Frontal cortex (tissue), 4 donors: ENCODE measurements around the gene CCDC149. TPM values are rescaled to one million over a fixed set of nuclear protein-coding genes. Genes with fewer than 3 reads are reported as not detected.

Source experiments
- DNase-seq, 2 donors: peaks; one replicate each; pipeline ENCODE4 v3.0.0; 2012; ENCODE audit warnings: low spot score in 2 of 2
- FAIRE-seq: peaks from 2 replicates; lab custom pipeline; 2012; peaks lifted over from hg19 to GRCh38; lab: Jason Lieb, UNC
- total RNA-seq: library from RNA; depleted of rRNA; stranded (reverse); fragments of >200 nt; gene quantifications from one replicate; pipeline ENCODE4 v1.2.3, GENCODE V29; 2014
- donor health status: control.
- donor health status: control.
- donor health status: control.

CCDC149 gene
- total RNA-seq, 1 donor from 2014 or later: 16.3 TPM

GRCh38 chr4:24885342-24885741 lies 27.5 kb downstream of the CCDC149 start:
- FAIRE-seq: no peak

GRCh38 chr4:24884902-24885301 lies 27.9 kb downstream of the CCDC149 start:
- DNase-seq (no peak), FAIRE-seq (no peak)

More at GRCh38 chr4:24885342-24885741, 27.5 kb downstream of the CCDC149 start:
- peak in 1 of 2 donors; percentile 35 for DNase-seq

DNA sequence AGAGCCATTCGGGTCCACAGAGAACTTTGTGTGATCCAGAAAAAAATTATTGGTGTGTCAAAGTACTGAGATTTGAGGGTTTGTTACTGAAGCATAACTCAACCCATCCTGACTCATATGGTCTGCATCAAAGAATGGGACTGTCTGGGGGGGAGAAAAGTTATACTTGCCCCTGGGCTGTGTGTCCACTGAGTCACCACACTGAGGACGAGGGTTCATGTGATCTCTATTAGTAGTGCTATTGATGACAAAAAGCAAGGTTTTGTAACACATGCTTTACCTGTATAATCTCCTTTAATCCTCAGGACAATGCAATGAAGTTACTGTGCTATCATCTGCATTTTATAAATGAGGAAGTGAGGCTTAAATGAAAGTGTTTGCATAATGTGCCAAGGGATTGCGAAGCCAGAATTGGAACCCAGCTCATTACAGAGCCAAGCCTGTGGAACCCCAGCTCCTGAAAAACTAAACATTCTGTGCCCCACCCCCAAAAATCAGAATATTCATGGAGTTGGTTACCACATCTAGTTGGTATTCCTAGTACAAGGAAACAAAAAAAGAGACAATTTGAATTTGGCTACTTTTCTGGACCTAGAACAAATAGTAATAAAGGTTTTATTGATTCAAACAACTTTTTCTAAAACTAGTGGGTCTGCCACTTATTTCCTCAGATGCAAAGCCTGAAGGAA lies 31.2 kb downstream of the CCDC149 start:
- DNase-seq: no peak
- no peak for FAIRE-seq

GRCh38 chr4:24880186-24880585 lies 32.7 kb downstream of the CCDC149 start:
- DNase-seq: no peak
- FAIRE-seq: no peak

DNA sequence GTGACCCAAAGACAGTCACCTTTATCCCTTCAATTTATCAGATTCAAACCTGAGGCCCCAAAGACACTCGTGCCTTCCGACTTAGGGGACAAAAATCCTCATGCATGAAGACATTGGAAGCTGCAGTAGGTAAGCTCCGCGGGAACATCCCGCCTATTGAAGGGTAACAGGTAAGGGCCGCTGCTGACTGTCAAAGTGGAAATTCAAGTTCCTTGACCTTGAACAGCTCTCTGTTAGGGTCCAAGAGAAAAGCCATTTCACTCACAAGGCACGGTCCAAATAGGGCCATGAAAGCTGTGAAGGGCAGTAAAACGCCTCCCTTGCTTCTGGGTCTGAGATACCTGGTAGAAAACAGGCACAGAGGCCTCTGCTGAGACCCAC lies 34.2 kb downstream of the CCDC149 start:
- no peak for FAIRE-seq
- DNase-seq: no peak

GRCh38 chr4:24877868-24878635 lies 34.8 kb downstream of the CCDC149 start:
- FAIRE-seq: no peak

DNA sequence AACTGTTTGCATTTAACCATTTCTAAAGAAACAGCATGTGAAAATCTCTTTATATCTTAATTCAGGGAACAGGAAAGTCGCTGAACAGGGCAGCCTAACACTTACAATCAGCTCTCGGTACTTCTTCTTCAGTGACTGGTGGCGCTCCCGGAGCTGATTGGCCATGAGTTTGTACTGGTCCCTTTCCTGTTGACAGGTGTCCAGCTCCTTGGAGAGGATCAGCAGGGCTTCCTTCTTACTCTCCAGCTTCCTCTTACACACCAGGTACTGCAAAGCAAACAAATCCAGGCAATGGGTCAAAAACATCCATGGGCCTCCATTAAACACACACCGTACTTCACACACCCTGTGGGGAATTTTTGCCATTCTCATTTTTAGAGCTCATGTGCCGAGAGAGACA lies 36.4 kb downstream of the CCDC149 start:
- no peak for FAIRE-seq
- no peak for DNase-seq

More at GRCh38 chr4:24877868-24878635, 34.8 kb downstream of the CCDC149 start:
- DNase-seq: no peak

- DNase-seq (no peak), FAIRE-seq (no peak)
Observed at GRCh38 chr4:24872720-24873119, 40.1 kb downstream of the CCDC149 start.

DNA sequence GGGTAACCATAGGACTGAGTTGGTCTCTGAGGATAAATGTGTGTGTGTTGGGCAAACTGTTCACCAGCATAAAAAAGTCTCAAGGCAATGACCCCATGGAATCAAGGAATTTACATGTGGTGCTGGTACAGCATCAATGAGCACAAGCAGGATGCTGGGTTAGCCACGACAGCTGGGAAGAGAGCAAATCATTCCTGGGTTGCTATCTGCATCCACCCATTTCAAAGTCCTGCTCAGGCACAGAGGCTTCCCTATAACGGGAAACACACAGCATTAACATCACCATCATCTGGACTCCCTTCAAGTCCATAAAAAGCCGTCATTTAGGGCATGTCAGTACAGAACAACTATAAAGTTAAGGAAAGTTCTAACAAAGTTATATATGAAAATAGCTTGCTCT lies 41.6 kb downstream of the CCDC149 start:
- no peak for DNase-seq
- FAIRE-seq: no peak

GRCh38 chr4:24867766-24868296 lies 45.0 kb downstream of the CCDC149 start:
- DNase-seq (no peak), FAIRE-seq (no peak)

- DNase-seq (no peak), FAIRE-seq (no peak)
Observed at GRCh38 chr4:24867251-24867650, 45.6 kb downstream of the CCDC149 start.

- FAIRE-seq: no peak
- DNase-seq: no peak
Observed at GRCh38 chr4:24865401-24865800, 47.4 kb downstream of the CCDC149 start.

GRCh38 chr4:24863799-24864198 lies 49.0 kb downstream of the CCDC149 start:
- no peak for DNase-seq
- FAIRE-seq: no peak

- no peak for DNase-seq
- FAIRE-seq: no peak
Observed at GRCh38 chr4:24862073-24862751, 50.6 kb downstream of the CCDC149 start.

DNA sequence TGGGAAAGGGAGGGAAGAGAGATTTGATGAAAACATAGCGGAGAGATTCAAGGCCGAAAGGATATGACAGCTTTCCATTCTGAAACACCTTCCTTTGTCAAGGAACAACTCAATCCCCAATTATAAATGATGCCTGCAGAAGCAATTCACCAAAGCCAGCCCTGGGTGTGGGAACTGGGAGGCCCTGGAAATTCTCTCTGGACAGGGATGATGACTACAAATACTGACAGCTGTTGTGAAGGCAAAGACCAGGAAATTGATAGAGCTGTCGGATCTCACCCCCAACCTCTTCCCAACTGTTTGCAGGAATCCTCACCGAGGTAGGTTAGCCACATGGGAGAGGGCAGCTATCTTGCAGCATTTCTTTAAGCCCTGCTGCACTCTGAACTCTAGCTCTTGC lies 54.3 kb downstream of the CCDC149 start:
- DNase-seq: no peak
- FAIRE-seq: no peak

GRCh38 chr4:24858026-24858425 lies 54.8 kb downstream of the CCDC149 start:
- FAIRE-seq (no peak), DNase-seq (peak in 1 of 2 donors; percentile 36)

- no peak for FAIRE-seq
- DNase-seq: no peak
Observed at GRCh38 chr4:24856586-24856985, 56.3 kb downstream of the CCDC149 start.

DNA sequence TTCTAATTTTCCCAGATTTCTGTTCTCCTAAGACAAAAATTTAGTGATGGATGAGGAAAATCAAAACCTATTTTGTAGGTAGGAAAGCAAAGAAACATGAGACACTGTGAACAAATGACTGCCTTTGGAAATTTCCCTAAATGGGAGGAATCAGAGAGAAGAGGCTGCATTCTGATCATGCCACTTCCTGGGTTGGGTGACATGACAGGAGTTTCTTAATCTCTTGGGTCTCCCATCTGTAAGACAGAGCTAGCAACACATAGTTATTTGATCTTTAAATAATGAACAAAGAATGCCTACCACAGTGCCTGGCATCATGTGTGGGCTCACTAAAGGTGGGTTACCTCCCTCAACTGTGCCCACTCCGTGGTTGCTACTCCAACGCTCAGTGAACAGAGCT lies 57.1 kb downstream of the CCDC149 start:
- FAIRE-seq (no peak), DNase-seq (no peak)

GRCh38 chr4:24853142-24853541 lies 59.7 kb downstream of the CCDC149 start:
- FAIRE-seq (no peak), DNase-seq (peak in 1 of 2 donors; percentile 2)

- DNase-seq: peak in 1 of 2 donors; percentile 16
- FAIRE-seq: no peak
Observed at GRCh38 chr4:24850674-24851073, 62.2 kb downstream of the CCDC149 start.

- DNase-seq: no peak
- FAIRE-seq: no peak
Observed at GRCh38 chr4:24849756-24850155, 63.1 kb downstream of the CCDC149 start.
